Activated CD4-positive, alpha-beta T cell treated with anti-CD3 and anti-CD28 coated beads for 24 hours (primary cell): ENCODE data around the gene TSC22D2.

Source experiments
- DNase-seq, 2 donors: peaks; one replicate each; pipeline ENCODE4 v3.0.0-alpha.2; 2020; ENCODE audit warnings: low read depth in 2 of 2

Gene TSC22D2

GRCh38 chr3:150385296-150386242 is 22.5 kb upstream of the TSC22D2 start:
- DNase-seq: no peak

DNA sequence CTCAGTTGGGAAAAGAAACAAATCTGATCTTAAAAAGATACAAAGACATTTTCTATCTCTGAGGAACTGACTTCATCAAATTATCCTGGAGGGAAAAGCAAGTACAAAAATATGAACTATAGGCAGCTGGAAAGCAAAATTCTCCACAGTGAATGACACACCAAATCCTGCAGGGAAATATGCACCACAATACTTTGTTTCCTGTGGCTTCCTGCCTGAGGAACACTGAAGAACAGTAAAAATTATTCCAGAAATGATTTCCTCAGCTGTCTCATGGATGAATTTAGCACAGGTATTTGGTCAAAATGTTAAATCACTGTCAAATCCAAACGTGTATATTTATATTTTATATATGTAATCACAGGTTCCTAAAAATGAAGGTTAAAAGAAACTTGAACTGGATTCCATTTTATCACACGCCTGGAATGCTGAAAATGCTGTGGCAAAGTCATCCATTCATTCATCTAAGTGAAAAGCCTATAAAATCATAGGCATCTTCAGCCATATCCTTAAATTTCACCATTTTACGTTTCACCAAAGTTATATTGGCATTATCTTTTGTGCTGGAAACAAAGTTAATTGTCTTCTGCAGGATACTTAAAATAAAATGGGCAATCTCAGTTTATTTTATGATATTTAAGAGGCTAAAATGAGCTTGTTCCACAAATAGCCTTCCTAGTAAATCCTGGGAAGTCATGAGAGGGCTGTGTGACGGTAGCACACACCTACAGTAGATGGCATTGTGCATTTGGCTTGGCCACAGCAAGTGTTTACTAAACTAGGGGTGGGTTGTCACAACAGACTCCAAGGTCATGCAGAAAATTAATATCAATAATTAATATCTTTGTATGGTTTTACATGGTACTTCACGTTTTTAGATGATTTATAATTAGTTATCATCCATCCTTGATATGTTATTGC is 19.3 kb upstream of the TSC22D2 start:
- DNase-seq: no peak

- no peak for DNase-seq
These were observed 18.0 kb upstream of the TSC22D2 start for GRCh38 chr3:150390087-150390486.

DNA sequence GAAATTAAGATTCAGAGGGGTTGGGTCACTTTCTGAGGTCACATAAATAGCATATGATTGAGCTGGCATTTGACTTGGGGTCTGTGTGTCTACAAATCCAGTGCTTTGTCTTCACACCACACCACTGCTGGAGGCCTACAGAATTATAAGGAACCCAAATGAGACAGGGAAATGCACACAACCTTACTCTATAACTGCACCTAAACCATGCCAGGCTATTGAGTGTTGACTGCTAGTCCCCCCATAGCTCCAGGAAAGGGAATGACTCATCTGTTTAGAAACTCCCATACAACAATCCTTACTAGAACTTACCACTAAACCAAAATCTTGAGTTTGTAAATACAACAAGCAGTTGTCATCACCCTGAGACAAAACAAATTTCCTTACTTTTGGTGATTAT is 16.9 kb upstream of the TSC22D2 start:
- no peak for DNase-seq

GRCh38 chr3:150393745-150394144 is 14.4 kb upstream of the TSC22D2 start:
- no peak for DNase-seq

GRCh38 chr3:150394606-150395005 is 13.5 kb upstream of the TSC22D2 start:
- no peak for DNase-seq

- no peak for DNase-seq
These were observed 11.6 kb upstream of the TSC22D2 start for GRCh38 chr3:150396491-150396890.

DNA sequence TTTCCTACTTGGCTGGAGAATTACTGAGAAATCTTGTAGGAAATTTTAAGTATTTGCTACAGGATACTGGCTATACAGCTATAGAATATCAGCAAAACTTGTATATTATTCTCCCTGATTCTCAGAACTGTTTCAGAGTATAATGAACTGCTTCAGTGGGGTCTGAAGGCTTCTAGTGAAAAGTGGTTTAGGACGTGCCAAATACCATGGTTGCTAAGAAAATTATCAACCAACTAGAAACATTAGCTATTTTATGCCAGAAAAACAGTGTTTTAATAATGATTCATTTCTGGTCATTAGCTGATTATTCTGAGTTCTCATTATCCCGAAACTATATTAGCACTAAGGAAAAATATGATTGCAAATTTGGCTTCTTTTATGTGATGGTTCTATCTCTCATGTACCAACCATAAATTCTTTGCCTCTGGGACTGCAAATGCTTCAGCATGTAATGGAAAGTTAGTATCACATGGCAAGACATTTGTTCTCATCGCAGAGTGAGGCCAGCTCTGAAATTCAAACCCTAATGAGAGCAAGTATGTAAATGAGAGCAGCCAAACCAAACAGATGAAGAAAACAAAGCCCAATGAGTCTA is 11.0 kb upstream of the TSC22D2 start:
- DNase-seq: no peak

DNA sequence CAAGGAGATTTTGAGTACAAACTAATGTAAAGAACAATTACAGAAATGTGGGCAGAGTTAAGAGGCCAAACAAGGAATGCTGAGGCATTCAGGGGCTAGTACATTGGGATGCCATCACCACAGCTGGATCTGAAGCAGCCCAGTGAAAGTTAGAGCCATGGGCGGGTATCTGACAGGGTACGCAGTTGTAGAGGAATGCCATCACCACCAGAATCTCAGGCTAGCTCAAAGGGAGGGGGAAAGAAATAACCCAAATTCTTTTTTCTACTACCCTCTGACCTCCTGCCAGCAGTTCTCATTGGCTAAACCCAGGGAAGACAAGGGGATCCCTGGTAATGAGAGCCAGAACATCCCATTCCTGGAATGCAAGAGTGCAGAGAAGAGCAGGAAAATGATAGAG is 9.0 kb upstream of the TSC22D2 start:
- no peak for DNase-seq

DNA sequence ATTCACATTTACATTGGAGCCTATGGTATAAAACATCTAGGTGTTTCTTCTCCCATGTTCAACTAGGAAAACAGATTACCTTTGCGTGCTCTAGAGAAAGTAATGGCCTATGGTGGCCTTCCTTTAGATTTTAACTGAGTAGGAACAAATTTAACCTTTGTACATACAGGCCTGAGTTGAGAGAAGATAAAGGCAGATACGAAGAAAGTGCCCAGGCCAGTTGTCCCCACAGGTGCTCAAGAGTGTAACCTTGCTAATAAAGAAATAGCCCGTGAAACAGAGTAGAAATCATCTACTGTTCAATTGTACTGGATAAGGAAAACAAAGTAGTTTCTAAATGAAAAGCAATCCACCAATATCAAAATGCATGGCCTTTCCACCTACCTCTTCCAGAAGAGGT is 6.8 kb upstream of the TSC22D2 start:
- DNase-seq: no peak

DNA sequence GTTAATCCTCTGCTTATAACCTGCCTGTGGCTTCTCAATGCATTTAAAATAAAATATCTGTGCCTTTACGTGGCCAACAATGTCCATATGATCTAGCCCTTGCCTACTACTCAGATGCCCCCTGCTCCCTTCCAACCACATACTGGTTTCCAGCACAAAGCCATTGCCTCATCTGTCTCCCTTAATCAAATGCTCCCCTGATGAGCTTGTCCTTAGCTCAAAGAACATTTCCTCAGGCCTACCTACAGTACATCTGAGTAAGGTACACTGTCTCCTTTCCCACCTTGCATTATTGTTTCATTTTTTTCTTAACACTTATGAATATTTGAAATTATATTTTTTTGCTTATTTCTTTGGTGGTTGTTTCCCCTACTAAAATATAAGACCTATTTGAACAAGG is 5.9 kb upstream of the TSC22D2 start:
- DNase-seq: no peak

DNA sequence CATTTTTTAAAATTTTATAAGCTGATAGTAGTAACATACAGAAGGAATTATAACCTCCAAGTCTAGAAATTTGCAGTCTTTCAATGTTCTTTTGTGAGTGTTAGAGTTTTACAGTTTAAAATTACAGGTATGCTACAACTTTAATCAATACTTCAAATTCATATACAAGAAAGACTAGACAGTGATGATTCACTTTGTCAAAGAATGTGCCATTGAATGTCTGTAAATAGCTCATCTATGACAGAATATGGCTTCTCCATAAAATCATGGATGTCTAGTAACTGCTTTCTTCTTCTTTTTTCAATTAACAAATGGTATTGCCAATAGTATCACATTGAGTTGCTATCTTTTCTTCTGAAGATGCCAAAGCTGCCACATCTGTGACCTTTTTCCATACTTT is 4.1 kb upstream of the TSC22D2 start:
- no peak for DNase-seq

- DNase-seq: no peak
These were observed 869 bp upstream of the TSC22D2 start for GRCh38 chr3:150407051-150407807.

- DNase-seq: no peak
These were observed 284 bp upstream of the TSC22D2 start for GRCh38 chr3:150407808-150408220.

- no peak for DNase-seq
These were observed 1.0 kb downstream of the TSC22D2 start for GRCh38 chr3:150409125-150409511.

- peak in 1 of 2 donors; percentile 60 for DNase-seq
These were observed 1.6 kb downstream of the TSC22D2 start for GRCh38 chr3:150409512-150410310.

DNA sequence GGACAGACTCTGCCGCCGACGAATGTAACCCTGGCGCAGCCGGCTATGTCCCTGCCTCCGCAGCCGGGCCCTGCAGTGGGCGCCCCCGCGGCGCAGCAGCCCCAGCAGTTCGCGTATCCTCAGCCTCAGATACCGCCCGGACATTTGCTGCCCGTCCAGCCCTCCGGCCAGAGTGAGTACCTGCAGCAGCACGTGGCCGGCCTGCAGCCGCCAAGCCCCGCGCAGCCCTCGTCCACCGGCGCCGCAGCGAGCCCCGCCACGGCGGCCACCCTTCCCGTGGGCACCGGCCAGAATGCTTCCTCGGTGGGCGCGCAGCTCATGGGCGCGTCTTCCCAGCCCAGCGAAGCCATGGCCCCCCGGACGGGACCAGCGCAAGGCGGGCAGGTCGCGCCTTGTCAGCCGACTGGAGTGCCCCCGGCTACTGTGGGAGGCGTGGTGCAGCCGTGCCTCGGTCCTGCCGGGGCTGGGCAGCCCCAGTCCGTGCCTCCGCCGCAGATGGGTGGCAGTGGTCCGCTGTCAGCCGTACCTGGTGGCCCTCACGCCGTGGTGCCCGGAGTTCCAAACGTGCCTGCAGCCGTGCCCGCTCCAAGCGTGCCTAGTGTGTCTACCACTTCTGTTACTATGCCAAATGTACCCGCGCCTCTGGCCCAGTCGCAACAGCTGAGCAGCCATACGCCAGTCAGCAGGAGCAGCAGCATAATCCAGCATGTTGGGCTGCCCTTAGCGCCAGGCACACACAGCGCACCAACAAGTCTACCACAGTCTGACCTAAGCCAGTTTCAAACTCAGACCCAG is 2.4 kb downstream of the TSC22D2 start:
- peak in 1 of 2 donors; percentile 10 for DNase-seq

- DNase-seq: no peak
These were observed 3.0 kb downstream of the TSC22D2 start for GRCh38 chr3:150411106-150411460.

DNA sequence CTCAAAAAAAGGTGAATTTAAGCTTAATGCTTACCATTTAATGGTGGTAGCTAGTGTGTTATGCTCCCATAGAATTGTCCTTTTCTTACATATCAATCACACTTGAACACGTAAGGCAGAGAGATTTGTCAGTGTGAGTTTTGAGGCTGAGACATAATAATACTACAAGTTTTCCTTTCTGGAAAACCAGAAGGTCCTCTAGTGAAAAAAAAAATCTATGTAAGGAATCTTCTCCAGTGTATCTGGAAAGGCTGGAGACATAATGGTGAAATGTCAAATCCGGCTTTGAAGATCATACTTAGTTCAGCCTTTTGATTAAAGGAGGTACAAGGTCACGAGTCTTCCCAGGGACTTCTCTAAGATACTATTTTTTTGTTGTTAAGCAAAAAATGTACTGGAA is 3.4 kb downstream of the TSC22D2 start:
- DNase-seq: no peak

DNA sequence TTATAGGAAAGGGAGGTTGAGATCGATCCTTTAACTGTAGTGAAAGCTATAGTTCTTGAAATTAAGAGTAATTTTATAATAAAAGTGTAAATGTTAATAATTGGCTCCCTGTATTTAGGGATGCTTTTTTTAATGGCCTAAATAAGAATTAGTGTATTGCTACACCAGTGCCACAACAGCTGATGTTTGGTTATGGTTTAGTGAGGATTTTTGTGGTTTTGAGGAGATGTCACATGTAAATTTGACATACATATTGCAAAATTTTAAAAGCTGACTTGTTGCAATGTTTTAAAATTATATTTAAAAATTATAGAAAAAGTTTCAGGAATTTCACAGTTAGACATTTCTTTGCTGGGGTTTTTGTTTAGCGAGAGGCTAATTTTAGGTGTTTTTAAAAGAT is 3.9 kb downstream of the TSC22D2 start:
- no peak for DNase-seq
